ENCODE data around the gene ZNF142.

ZNF142 gene

DNA sequence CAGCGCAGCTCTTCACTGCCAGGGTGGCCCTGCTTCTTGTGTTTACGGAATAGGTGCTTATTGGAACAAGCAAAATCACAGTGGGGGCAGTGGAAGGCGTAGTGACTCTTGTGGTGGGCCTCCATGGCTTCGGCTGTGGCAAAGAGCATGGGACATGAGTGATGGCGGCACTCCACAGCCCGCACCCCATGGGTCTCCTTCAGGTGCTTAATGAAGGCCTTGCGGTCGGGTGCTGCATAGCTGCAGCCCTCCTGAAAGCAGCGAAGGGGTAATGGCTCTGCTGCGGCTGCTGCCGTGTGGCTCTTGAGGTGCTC lies 10.7 kb downstream of the ZNF142 start:
- peaks cover 58% of the 10 kb centered on the region for H3K36me3 ChIP-seq (ENCODE audit: control insufficient read depth, insufficient read depth, low read length)
- H3K27me3 ChIP-seq (ENCODE audit: control insufficient read depth, insufficient read depth, low read length, poor library complexity, severe bottlenecking) = no peaks in the 10 kb centered on the region
- no peak overlapping the region for H3K4me3 ChIP-seq (ENCODE audit: insufficient read depth, low read depth, low read length)
- no peaks in the 10 kb centered on the region for H3K4me1 ChIP-seq (ENCODE audit: control insufficient read depth, insufficient read depth, low read length)
- WGBS, 2 experiments = 96% methylated on average over 11 of the region's 11 CpGs
- no peaks in the 10 kb centered on the region for H3K9me3 ChIP-seq (ENCODE audit: control insufficient read depth, low read length)
- H3K27ac ChIP-seq (ENCODE audit: insufficient read depth, low read depth, low read length, poor library complexity, severe bottlenecking) = no peak overlapping the region

- Histone ChIP-seq H3K4me3 (ENCODE audit: insufficient read depth, low read depth, low read length) (no peak overlapping the region), H3K36me3 (ENCODE audit: control insufficient read depth, insufficient read depth, low read length) (peaks cover 59% of the 10 kb centered on the region), H3K9me3 (ENCODE audit: control insufficient read depth, low read length) (no peaks in the 10 kb centered on the region), H3K4me1 (ENCODE audit: control insufficient read depth, insufficient read depth, low read length) (no peaks in the 10 kb centered on the region), H3K27me3 (ENCODE audit: control insufficient read depth, insufficient read depth, low read length, poor library complexity, severe bottlenecking) (no peaks in the 10 kb centered on the region), H3K27ac (ENCODE audit: insufficient read depth, low read depth, low read length, poor library complexity, severe bottlenecking) (no peak overlapping the region)
- WGBS, 2 experiments = 85% methylated on average over 9 of the region's 9 CpGs
Measured at GRCh38 chr2:218648088-218648786, 11.2 kb downstream of the ZNF142 start.

- Histone ChIP-seq H3K4me3 (ENCODE audit: insufficient read depth, low read depth, low read length) (no peak overlapping the region), H3K9me3 (ENCODE audit: control insufficient read depth, low read length) (no peaks in the 10 kb centered on the region), H3K36me3 (ENCODE audit: control insufficient read depth, insufficient read depth, low read length) (peaks cover 65% of the 10 kb centered on the region), H3K4me1 (ENCODE audit: control insufficient read depth, insufficient read depth, low read length) (no peaks in the 10 kb centered on the region), H3K27ac (ENCODE audit: insufficient read depth, low read depth, low read length, poor library complexity, severe bottlenecking) (no peak overlapping the region), H3K27me3 (ENCODE audit: control insufficient read depth, insufficient read depth, low read length, poor library complexity, severe bottlenecking) (no peaks in the 10 kb centered on the region)
- WGBS, 2 experiments = 90 to 97% methylated on average over 1 of the region's 1 CpG
Measured at GRCh38 chr2:218645126-218645525, 14.3 kb downstream of the ZNF142 start.

DNA sequence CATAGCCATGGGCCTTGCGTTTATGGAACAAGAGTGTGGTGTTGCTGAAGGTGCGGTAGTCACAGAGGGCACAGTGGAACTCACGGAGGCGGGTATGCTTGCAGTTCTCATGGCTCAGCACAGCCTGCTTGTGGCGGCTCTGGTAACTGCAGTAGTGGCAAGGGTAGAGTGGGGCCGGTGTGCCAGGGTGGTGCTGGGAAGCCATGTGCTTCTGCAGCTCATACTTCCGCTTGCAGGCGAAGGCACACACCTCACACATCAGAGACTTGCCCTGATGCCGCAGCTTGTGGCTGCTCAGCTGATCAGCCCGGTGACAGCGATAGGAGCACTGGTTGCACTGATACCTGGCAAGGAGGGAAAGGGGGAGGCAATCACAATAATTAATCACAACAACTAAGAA lies 14.7 kb downstream of the ZNF142 start:
- Histone ChIP-seq H3K9me3 (ENCODE audit: control insufficient read depth, low read length) (no peaks in the 10 kb centered on the region), H3K27ac (ENCODE audit: insufficient read depth, low read depth, low read length, poor library complexity, severe bottlenecking) (no peak overlapping the region), H3K27me3 (ENCODE audit: control insufficient read depth, insufficient read depth, low read length, poor library complexity, severe bottlenecking) (no peaks in the 10 kb centered on the region), H3K4me1 (ENCODE audit: control insufficient read depth, insufficient read depth, low read length) (no peaks in the 10 kb centered on the region), H3K36me3 (ENCODE audit: control insufficient read depth, insufficient read depth, low read length) (peaks cover 63% of the 10 kb centered on the region), H3K4me3 (ENCODE audit: insufficient read depth, low read depth, low read length) (no peak overlapping the region)
- WGBS, 2 experiments = 93 to 95% methylated on average over 11 of the region's 11 CpGs

DNA sequence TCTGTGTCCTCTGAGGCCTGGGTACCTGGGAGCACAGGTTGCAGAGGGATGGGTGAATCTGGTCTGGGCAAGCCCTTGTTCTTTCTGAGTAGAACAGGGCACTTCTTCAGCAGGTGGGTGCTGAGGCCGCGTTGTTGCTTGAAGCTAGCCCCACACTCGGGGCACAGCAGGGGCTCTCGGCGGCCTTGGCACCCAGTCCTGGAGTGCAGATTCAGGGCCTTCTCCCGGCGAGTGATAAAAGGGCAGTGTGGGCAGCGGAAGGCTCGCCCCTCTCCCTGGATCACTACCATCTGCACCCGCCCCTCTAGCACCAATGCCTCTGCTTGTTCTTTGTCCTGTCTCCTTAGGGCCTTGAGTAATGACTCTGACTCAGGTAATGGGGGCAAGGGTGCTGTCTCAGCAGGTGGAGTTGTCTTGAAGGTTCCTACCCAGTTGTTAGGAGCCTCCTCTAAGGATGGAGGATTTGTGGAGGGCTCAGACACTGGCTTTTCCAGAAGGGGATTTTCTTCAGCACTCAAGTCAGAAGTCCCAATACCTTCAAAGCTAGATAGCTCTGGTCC lies 15.6 kb downstream of the ZNF142 start:
- H3K4me3 ChIP-seq (ENCODE audit: insufficient read depth, low read depth, low read length) = no peak overlapping the region
- WGBS, 2 experiments = 95% methylated on average over 10 of the region's 10 CpGs
- H3K4me1 ChIP-seq (ENCODE audit: control insufficient read depth, insufficient read depth, low read length) = no peaks in the 10 kb centered on the region
- no peak overlapping the region for H3K27ac ChIP-seq (ENCODE audit: insufficient read depth, low read depth, low read length, poor library complexity, severe bottlenecking)
- H3K36me3 ChIP-seq (ENCODE audit: control insufficient read depth, insufficient read depth, low read length) = peaks cover 68% of the 10 kb centered on the region
- no peaks in the 10 kb centered on the region for H3K27me3 ChIP-seq (ENCODE audit: control insufficient read depth, insufficient read depth, low read length, poor library complexity, severe bottlenecking)
- H3K9me3 ChIP-seq (ENCODE audit: control insufficient read depth, low read length) = no peaks in the 10 kb centered on the region

GRCh38 chr2:218642786-218643185 lies 16.6 kb downstream of the ZNF142 start:
- Histone ChIP-seq H3K4me3 (ENCODE audit: insufficient read depth, low read depth, low read length) (no peak overlapping the region), H3K9me3 (ENCODE audit: control insufficient read depth, low read length) (no peaks in the 10 kb centered on the region), H3K4me1 (ENCODE audit: control insufficient read depth, insufficient read depth, low read length) (no peaks in the 10 kb centered on the region), H3K27ac (ENCODE audit: insufficient read depth, low read depth, low read length, poor library complexity, severe bottlenecking) (no peak overlapping the region), H3K27me3 (ENCODE audit: control insufficient read depth, insufficient read depth, low read length, poor library complexity, severe bottlenecking) (no peaks in the 10 kb centered on the region), H3K36me3 (ENCODE audit: control insufficient read depth, insufficient read depth, low read length) (peaks cover 66% of the 10 kb centered on the region)
- WGBS, 2 experiments = 95 to 96% methylated on average over 17 of the region's 17 CpGs

DNA sequence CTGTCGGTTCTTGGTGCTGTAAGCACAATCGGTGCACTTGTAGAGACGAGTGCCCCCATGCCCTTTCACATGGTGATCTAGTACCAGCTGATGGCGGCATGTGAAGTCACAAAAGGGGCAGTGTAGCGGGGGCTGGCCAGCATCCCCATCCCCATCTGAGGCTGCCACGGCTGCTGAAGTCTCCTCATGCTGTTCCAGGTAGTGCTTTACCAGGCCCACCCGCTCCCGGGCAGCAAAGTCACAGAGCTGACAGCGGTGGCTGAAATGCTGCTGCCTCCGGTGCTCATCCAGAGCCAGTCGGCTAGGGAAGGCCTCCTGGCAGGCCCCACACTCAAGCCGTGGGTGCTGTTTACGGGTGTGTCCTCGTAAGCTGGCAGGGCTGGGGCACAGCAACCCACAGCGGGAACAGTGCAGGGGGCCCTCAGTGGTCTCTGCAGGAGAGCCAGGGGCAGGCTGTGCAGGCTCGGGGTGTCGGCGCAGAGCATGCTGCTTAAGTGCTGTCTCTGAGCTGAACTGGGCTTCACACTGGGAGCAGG lies 17.2 kb downstream of the ZNF142 start:
- H3K4me1 ChIP-seq (ENCODE audit: control insufficient read depth, insufficient read depth, low read length) = no peaks in the 10 kb centered on the region
- 96 to 97% methylated on average over 18 of the region's 18 CpGs for WGBS, 2 experiments
- peaks cover 61% of the 10 kb centered on the region for H3K36me3 ChIP-seq (ENCODE audit: control insufficient read depth, insufficient read depth, low read length)

GRCh38 chr2:218638372-218638771 lies 21.1 kb downstream of the ZNF142 start:
- Histone ChIP-seq H3K36me3 (ENCODE audit: control insufficient read depth, insufficient read depth, low read length) (peaks cover 53% of the 10 kb centered on the region), H3K4me1 (ENCODE audit: control insufficient read depth, insufficient read depth, low read length) (no peaks in the 10 kb centered on the region), H3K4me3 (ENCODE audit: insufficient read depth, low read depth, low read length) (no peak overlapping the region), H3K27me3 (ENCODE audit: control insufficient read depth, insufficient read depth, low read length, poor library complexity, severe bottlenecking) (no peaks in the 10 kb centered on the region), H3K27ac (ENCODE audit: insufficient read depth, low read depth, low read length, poor library complexity, severe bottlenecking) (no peak overlapping the region), H3K9me3 (ENCODE audit: control insufficient read depth, low read length) (no peaks in the 10 kb centered on the region)
- 97% methylated on average over 18 of the region's 18 CpGs for WGBS, 2 experiments

More for the DNA sequence above, 17.2 kb downstream of the ZNF142 start:
- Histone ChIP-seq H3K9me3 (ENCODE audit: control insufficient read depth, low read length) (no peaks in the 10 kb centered on the region), H3K27me3 (ENCODE audit: control insufficient read depth, insufficient read depth, low read length, poor library complexity, severe bottlenecking) (no peaks in the 10 kb centered on the region), H3K4me3 (ENCODE audit: insufficient read depth, low read depth, low read length) (no peak overlapping the region), H3K27ac (ENCODE audit: insufficient read depth, low read depth, low read length, poor library complexity, severe bottlenecking) (no peak overlapping the region)

DNA sequence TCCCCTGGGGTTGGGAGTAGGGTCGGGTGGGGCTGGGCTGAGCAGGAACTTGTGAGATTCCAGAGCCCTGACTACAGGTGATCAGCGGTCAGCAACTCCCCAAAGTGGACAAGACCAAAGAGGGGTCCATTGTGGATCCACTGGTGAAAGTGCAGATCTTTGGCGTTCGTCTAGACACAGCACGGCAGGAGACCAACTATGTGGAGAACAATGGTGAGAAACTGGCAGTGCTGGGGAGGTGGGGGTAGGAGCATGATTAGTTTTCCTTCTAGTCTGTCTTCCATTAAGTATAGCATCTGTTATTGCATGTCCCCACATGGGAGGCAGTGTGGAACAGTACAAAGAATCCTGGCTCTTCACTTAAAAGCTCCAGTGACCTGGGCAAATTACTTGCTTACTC lies 23.7 kb downstream of the ZNF142 start:
- H3K27me3 ChIP-seq (ENCODE audit: control insufficient read depth, insufficient read depth, low read length, poor library complexity, severe bottlenecking) = no peaks in the 10 kb centered on the region
- H3K4me1 ChIP-seq (ENCODE audit: control insufficient read depth, insufficient read depth, low read length) = no peaks in the 10 kb centered on the region
- H3K4me3 ChIP-seq (ENCODE audit: insufficient read depth, low read depth, low read length) = no peak overlapping the region
- H3K9me3 ChIP-seq (ENCODE audit: control insufficient read depth, low read length) = no peaks in the 10 kb centered on the region
- WGBS, 2 experiments = 92 to 97% methylated on average over 5 of the region's 5 CpGs
- H3K27ac ChIP-seq (ENCODE audit: insufficient read depth, low read depth, low read length, poor library complexity, severe bottlenecking) = no peak overlapping the region
- peaks cover 46% of the 10 kb centered on the region for H3K36me3 ChIP-seq (ENCODE audit: control insufficient read depth, insufficient read depth, low read length)

DNA sequence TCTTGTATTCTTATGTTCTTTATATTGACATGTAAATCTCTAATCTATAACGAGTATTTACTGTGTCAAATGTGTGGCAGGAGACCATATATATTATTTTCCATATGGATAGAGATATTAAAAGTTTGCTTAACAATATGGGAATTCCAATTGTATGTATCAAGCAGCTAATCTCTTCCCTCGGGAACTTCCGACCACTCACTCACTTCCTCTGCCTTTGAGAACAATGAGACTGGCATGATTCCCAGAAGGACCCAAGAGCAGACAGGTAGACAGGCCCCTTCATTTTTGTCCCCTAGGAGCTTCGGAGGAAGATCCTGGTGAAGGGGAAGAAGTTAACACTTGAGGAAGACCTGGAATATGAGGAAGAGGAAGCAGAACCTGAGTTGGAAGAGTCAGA lies 27.6 kb downstream of the ZNF142 start:
- no peak overlapping the region for H3K4me3 ChIP-seq (ENCODE audit: insufficient read depth, low read depth, low read length)
- no peaks in the 10 kb centered on the region for H3K27me3 ChIP-seq (ENCODE audit: control insufficient read depth, insufficient read depth, low read length, poor library complexity, severe bottlenecking)
- no peaks in the 10 kb centered on the region for H3K9me3 ChIP-seq (ENCODE audit: control insufficient read depth, low read length)
- H3K27ac ChIP-seq (ENCODE audit: insufficient read depth, low read depth, low read length, poor library complexity, severe bottlenecking) = no peak overlapping the region
- H3K36me3 ChIP-seq (ENCODE audit: control insufficient read depth, insufficient read depth, low read length) = peaks cover 22% of the 10 kb centered on the region
- 87 to 89% methylated on average over 3 of the region's 4 CpGs for WGBS, 2 experiments
- H3K4me1 ChIP-seq (ENCODE audit: control insufficient read depth, insufficient read depth, low read length) = no peaks in the 10 kb centered on the region
